K562 (cell line): Measurements from ENCODE around the gene TLX2. TPM values are rescaled to one million over a fixed set of nuclear protein-coding genes. Genes with fewer than 3 reads are reported as not detected.

Source experiments
- CBX2 ChIP-seq: fragments of 200-600 bp; sonication (generic); IDR thresholded peaks from one replicate; pipeline ENCODE4 v1.6.1; 2012; ENCODE audit warnings: mild to moderate bottlenecking, low read length, inconsistent platforms; ENCODE audit not compliant: insufficient read depth, poor library complexity, severe bottlenecking
- CEBPB ChIP-seq: fragments of 450-650 bp; IDR thresholded peaks from 2 replicates; pipeline ENCODE4 v1.6.1; 2016; ENCODE audit warnings: missing genetic modification characterization, missing compliant biosample characterization
- TOE1 ChIP-seq, 2 experiments: fragments of 450-650 bp in 1 of 2; sonication (generic) in 1 of 2; formaldehyde crosslinking in 1 of 2; IDR thresholded peaks; 2 replicates each; pipeline versions ENCODE4 v1.7.1 to v1.8.0; 2016 to 2022; ENCODE audit warnings: borderline replicate concordance in 2 of 2, mild to moderate bottlenecking in 2 of 2, antibody characterized with exemption in 1 of 2, inconsistent platforms in 1 of 2, low read depth in 1 of 2, missing genetic modification reagents in 1 of 2, moderate library complexity in 1 of 2
- ZBTB7A ChIP-seq: IDR thresholded peaks from 2 replicates; pipeline ENCODE4 v1.6.1; 2011; ENCODE audit warnings: low read depth, mild to moderate bottlenecking, low read length, moderate library complexity, borderline replicate concordance; ENCODE audit not compliant: control insufficient read depth
- ZNF586 ChIP-seq: fragments of 450-650 bp; formaldehyde crosslinking; conservative IDR thresholded peaks from 2 replicates; pipeline ENCODE4 v1.4.0; 2020; ENCODE audit warnings: mild to moderate bottlenecking, moderate library complexity
- ZNF778 ChIP-seq: fragments of 450-650 bp; formaldehyde crosslinking; IDR thresholded peaks from 2 replicates; pipeline ENCODE4 v1.4.0; 2020; ENCODE audit warnings: mild to moderate bottlenecking, moderate library complexity
- polyA plus RNA-seq, 8 experiments: library from polyadenylated mRNA; depleted of rRNA in 4 of 8; stranded (reverse) in 5 of 8; unstranded in 3 of 8; fragments of >200 nt; fragmentation: Nextera tagmentation in 2 of 8; fragmentation: Illumina TruSeq in 1 of 8; extraction: Ambion mirVana in 2 of 8; extraction: Trizol in 1 of 8; gene quantifications; 2 replicates each; pipeline versions ENCODE4 v1.2.1 to v1.2.3, GENCODE V29; 2011 to 2014; ENCODE audit warnings: inconsistent platforms in 1 of 8, missing spikeins in 1 of 8
- total RNA-seq, 7 experiments: library from RNA; depleted of rRNA in 6 of 7; stranded (reverse); fragments of >200 nt in 6 of 7; fragmentation: Illumina TruSeq in 2 of 7; extraction: Trizol in 2 of 7; gene quantifications; 2 replicates each; pipeline versions ENCODE4 v1.2.1 to v1.2.3, GENCODE V29; 2011 to 2021; ENCODE audit warnings: low replicate concordance in 1 of 7
- TF ChIP-seq, protein P1 (sequence below), 2 experiments: fragments of 150-350 bp in 1 of 2; IDR thresholded peaks; 2 replicates each; pipeline ENCODE4 v1.6.1; 2012 to 2016; ENCODE audit warnings: low read depth in 2 of 2, low read length in 2 of 2, mild to moderate bottlenecking in 1 of 2, moderate library complexity in 1 of 2
- TF ChIP-seq, protein P2 (sequence below): IDR thresholded peaks from 3 replicates; pipeline ENCODE4 v1.6.1; 2011; ENCODE audit warnings: borderline replicate concordance, mild to moderate bottlenecking, moderate library complexity; ENCODE audit not compliant: insufficient read length; ENCODE audit errors: extremely low read depth
- TF ChIP-seq, protein P3 (sequence below), 2 experiments: fragments of 450-650 bp in 1 of 2; sonication (generic) in 1 of 2; formaldehyde crosslinking; conservative IDR thresholded peaks; 2 replicates each; pipeline versions ENCODE4 v1.4.0 to v1.8.1; 2020 to 2022; ENCODE audit warnings: mild to moderate bottlenecking in 1 of 2, missing genetic modification reagents in 1 of 2
- TF ChIP-seq, protein P4 (sequence below), 2 experiments: fragments of 450-650 bp in 1 of 2; IDR thresholded peaks; 2 replicates each; pipeline ENCODE4 v1.6.1; 2011 to 2017; ENCODE audit warnings: low read depth in 2 of 2, antibody characterized with exemption in 1 of 2, borderline replicate concordance in 1 of 2, low read length in 1 of 2, mild to moderate bottlenecking in 1 of 2, mixed read lengths in 1 of 2; ENCODE audit not compliant: control insufficient read depth in 1 of 2
- TF ChIP-seq, protein P5 (sequence below): IDR thresholded peaks from 3 replicates; pipeline ENCODE4 v1.6.1; 2011; ENCODE audit warnings: borderline replicate concordance, mild to moderate bottlenecking; ENCODE audit not compliant: insufficient read length, insufficient read depth

Gene TLX2
- total and polyA plus RNA-seq, 9 of the 15 experiments (the other 6 are each of a cell fraction or from before 2014, with no cell fraction given): not detected

DNA sequence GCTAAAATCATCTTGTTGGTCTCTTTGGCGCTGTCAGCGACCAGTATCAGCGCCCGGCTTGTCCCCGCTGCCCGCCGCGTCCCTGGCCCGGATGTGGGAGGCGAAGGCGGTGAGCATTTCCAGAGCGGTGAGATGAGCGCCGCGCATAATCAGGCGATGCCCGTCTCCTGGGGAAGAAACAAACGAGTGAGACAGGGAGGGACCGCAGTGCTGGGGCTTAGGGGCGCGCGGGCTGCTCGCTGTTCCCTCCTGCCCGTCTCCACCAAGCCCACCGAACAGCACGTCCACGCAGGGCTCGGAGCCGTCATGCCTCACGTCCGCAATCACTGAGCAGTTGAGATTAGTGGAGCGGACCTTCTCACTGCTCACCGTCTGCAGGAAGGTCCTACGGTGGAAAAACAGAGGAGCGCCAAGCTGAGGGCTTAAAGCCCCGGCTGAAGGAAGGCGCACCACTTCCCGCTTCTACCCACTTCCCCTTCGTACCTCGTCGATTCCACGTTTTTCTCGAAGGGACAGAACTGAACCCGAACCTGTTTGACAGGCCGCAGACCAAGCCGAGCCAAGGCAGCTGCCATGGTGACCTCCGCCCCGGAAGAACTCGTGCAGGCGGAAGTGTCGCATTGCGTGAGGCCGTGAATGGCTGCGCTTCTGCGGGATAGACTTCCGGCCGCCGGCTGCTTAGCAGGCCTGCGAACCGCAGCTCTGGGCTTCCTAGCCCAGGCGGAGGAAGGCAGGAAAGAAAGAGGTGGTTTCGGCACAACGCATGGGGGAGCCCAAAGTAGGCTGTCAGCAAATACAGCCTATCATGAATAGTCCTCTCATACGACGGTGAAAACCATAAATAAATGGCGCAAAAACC lies 41.9 kb upstream of the TLX2 start, which contains the start of gene MRPL53 (continued):
- TF ChIP-seq, protein P1, sequence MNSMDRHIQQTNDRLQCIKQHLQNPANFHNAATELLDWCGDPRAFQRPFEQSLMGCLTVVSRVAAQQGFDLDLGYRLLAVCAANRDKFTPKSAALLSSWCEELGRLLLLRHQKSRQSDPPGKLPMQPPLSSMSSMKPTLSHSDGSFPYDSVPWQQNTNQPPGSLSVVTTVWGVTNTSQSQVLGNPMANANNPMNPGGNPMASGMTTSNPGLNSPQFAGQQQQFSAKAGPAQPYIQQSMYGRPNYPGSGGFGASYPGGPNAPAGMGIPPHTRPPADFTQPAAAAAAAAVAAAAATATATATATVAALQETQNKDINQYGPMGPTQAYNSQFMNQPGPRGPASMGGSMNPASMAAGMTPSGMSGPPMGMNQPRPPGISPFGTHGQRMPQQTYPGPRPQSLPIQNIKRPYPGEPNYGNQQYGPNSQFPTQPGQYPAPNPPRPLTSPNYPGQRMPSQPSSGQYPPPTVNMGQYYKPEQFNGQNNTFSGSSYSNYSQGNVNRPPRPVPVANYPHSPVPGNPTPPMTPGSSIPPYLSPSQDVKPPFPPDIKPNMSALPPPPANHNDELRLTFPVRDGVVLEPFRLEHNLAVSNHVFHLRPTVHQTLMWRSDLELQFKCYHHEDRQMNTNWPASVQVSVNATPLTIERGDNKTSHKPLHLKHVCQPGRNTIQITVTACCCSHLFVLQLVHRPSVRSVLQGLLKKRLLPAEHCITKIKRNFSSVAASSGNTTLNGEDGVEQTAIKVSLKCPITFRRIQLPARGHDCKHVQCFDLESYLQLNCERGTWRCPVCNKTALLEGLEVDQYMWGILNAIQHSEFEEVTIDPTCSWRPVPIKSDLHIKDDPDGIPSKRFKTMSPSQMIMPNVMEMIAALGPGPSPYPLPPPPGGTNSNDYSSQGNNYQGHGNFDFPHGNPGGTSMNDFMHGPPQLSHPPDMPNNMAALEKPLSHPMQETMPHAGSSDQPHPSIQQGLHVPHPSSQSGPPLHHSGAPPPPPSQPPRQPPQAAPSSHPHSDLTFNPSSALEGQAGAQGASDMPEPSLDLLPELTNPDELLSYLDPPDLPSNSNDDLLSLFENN (IDR thresholded peaks at IDR 0.05; ENCODE audit: low read depth in 2 of 2, low read length in 2 of 2): peak in 1 of 2 experiments; percentile 61; a peak in 1 of 4 replicates
- TF ChIP-seq ZNF778 (CRISPR knock-in tag) (no peak), CEBPB (tag) (no peak), ZNF586 (CRISPR knock-in tag) (0 out of 2 replicates have a peak, but pooled peaks have one; percentile 9), ZBTB7A (no peak), TOE1 (IDR thresholded peaks at IDR 0.05; ENCODE audit: borderline replicate concordance) (no peak; the same call in 1 of the 2 replicates), TOE1 (CRISPR knock-in tag; IDR thresholded peaks at IDR 0.05; ENCODE audit: borderline replicate concordance, low read depth) (no peak), CBX2 (no peak)
- TF ChIP-seq, protein P2, sequence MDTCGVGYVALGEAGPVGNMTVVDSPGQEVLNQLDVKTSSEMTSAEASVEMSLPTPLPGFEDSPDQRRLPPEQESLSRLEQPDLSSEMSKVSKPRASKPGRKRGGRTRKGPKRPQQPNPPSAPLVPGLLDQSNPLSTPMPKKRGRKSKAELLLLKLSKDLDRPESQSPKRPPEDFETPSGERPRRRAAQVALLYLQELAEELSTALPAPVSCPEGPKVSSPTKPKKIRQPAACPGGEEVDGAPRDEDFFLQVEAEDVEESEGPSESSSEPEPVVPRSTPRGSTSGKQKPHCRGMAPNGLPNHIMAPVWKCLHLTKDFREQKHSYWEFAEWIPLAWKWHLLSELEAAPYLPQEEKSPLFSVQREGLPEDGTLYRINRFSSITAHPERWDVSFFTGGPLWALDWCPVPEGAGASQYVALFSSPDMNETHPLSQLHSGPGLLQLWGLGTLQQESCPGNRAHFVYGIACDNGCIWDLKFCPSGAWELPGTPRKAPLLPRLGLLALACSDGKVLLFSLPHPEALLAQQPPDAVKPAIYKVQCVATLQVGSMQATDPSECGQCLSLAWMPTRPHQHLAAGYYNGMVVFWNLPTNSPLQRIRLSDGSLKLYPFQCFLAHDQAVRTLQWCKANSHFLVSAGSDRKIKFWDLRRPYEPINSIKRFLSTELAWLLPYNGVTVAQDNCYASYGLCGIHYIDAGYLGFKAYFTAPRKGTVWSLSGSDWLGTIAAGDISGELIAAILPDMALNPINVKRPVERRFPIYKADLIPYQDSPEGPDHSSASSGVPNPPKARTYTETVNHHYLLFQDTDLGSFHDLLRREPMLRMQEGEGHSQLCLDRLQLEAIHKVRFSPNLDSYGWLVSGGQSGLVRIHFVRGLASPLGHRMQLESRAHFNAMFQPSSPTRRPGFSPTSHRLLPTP: no peak
- TF ChIP-seq, protein P3, sequence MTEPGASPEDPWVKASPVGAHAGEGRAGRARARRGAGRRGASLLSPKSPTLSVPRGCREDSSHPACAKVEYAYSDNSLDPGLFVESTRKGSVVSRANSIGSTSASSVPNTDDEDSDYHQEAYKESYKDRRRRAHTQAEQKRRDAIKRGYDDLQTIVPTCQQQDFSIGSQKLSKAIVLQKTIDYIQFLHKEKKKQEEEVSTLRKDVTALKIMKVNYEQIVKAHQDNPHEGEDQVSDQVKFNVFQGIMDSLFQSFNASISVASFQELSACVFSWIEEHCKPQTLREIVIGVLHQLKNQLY (CRISPR knock-in tag; conservative IDR thresholded peaks at IDR 0.05): no peak
- TF ChIP-seq, protein P4, sequence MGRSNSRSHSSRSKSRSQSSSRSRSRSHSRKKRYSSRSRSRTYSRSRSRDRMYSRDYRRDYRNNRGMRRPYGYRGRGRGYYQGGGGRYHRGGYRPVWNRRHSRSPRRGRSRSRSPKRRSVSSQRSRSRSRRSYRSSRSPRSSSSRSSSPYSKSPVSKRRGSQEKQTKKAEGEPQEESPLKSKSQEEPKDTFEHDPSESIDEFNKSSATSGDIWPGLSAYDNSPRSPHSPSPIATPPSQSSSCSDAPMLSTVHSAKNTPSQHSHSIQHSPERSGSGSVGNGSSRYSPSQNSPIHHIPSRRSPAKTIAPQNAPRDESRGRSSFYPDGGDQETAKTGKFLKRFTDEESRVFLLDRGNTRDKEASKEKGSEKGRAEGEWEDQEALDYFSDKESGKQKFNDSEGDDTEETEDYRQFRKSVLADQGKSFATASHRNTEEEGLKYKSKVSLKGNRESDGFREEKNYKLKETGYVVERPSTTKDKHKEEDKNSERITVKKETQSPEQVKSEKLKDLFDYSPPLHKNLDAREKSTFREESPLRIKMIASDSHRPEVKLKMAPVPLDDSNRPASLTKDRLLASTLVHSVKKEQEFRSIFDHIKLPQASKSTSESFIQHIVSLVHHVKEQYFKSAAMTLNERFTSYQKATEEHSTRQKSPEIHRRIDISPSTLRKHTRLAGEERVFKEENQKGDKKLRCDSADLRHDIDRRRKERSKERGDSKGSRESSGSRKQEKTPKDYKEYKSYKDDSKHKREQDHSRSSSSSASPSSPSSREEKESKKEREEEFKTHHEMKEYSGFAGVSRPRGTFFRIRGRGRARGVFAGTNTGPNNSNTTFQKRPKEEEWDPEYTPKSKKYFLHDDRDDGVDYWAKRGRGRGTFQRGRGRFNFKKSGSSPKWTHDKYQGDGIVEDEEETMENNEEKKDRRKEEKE (IDR thresholded peaks at IDR 0.05; ENCODE audit: borderline replicate concordance in 1 of 2, control insufficient read depth in 1 of 2, low read depth in 2 of 2, low read length in 1 of 2): no peak
- TF ChIP-seq, protein P5, sequence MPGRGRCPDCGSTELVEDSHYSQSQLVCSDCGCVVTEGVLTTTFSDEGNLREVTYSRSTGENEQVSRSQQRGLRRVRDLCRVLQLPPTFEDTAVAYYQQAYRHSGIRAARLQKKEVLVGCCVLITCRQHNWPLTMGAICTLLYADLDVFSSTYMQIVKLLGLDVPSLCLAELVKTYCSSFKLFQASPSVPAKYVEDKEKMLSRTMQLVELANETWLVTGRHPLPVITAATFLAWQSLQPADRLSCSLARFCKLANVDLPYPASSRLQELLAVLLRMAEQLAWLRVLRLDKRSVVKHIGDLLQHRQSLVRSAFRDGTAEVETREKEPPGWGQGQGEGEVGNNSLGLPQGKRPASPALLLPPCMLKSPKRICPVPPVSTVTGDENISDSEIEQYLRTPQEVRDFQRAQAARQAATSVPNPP: no peak
